SK-N-DZ (cell line): ENCODE data around the gene SHISA9. TPM values are rescaled to one million over a fixed set of nuclear protein-coding genes. Genes with fewer than 3 reads are reported as not detected.
"Not testable (repeated sequence)": the region's sequence is repeated elsewhere in the genome, so short reads cannot be mapped to it uniquely, and the experiment has no call there.

Source experiments
- DNase-seq: peaks from one replicate; pipeline ENCODE4 v3.0.0-alpha.2; 2015; ENCODE audit warnings: low spot score
- polyA plus RNA-seq, 2 experiments: library from polyadenylated mRNA; depleted of rRNA; stranded (reverse); fragments of >200 nt; gene quantifications; 2 replicates each; pipeline ENCODE4 v1.2.3, GENCODE V29; 2014

SHISA9 gene
- polyA plus RNA-seq (2014; cell fraction: cytosol; rRNA removed) = not detected in 2 replicates
- polyA plus RNA-seq (2014; cell fraction: nucleus; rRNA removed) = 0.01 TPM in 1 of 2 replicates, not detected in the other

GRCh38 chr16:12901597-12902461 is at the start of gene SHISA9:
TSS of gene SHISA9 (plus strand) at chr16:12901598.
- DNase-seq = no peak

GRCh38 chr16:12853972-12854371 is 47.4 kb upstream of the SHISA9 start:
- no peak for DNase-seq

- not testable (repeated sequence) for DNase-seq
Measured at GRCh38 chr16:12857435-12857834, 44.0 kb upstream of the SHISA9 start.

GRCh38 chr16:12862327-12862726 is 39.1 kb upstream of the SHISA9 start:
- no peak for DNase-seq

- no peak for DNase-seq
Measured at GRCh38 chr16:12862941-12863340, 38.5 kb upstream of the SHISA9 start.

GRCh38 chr16:12866981-12867551 is 34.3 kb upstream of the SHISA9 start:
- DNase-seq = no peak

- DNase-seq = no peak
Measured at GRCh38 chr16:12868169-12868568, 33.2 kb upstream of the SHISA9 start.

- no peak for DNase-seq
Measured at GRCh38 chr16:12868788-12869187, 32.6 kb upstream of the SHISA9 start.

GRCh38 chr16:12869698-12870427 is 31.5 kb upstream of the SHISA9 start:
- no peak for DNase-seq

- no peak for DNase-seq
Measured at GRCh38 chr16:12871784-12872183, 29.6 kb upstream of the SHISA9 start.

GRCh38 chr16:12874186-12874585 is 27.2 kb upstream of the SHISA9 start:
- DNase-seq = no peak

GRCh38 chr16:12876778-12877177 is 24.6 kb upstream of the SHISA9 start:
- no peak for DNase-seq

- DNase-seq = no peak
Measured at GRCh38 chr16:12878973-12879372, 22.4 kb upstream of the SHISA9 start.

GRCh38 chr16:12879812-12880211 is 21.6 kb upstream of the SHISA9 start:
- DNase-seq = no peak

GRCh38 chr16:12881182-12881581 is 20.2 kb upstream of the SHISA9 start:
- no peak for DNase-seq

- no peak for DNase-seq
Measured at GRCh38 chr16:12881740-12882139, 19.7 kb upstream of the SHISA9 start.

GRCh38 chr16:12885742-12886141 is 15.7 kb upstream of the SHISA9 start:
- DNase-seq = no peak

- no peak for DNase-seq
Measured at GRCh38 chr16:12891836-12892235, 9.6 kb upstream of the SHISA9 start.

GRCh38 chr16:12893050-12893750 is 8.2 kb upstream of the SHISA9 start:
- DNase-seq = no peak

GRCh38 chr16:12896562-12896961 is 4.8 kb upstream of the SHISA9 start:
- DNase-seq = peak; percentile 22

- no peak for DNase-seq
Measured at GRCh38 chr16:12898551-12898950, 2.8 kb upstream of the SHISA9 start.
